Right kidney (tissue), 1 donor: ENCODE results near the gene INTS2.
"Not testable (repeated sequence)": the region's sequence is repeated elsewhere in the genome, so short reads cannot be mapped to it uniquely, and the experiment has no call there.

ENCODE experiments used
- DNase-seq: peaks from one replicate; pipeline ENCODE4 v3.0.0-alpha.2; 2016

INTS2 gene

DNA sequence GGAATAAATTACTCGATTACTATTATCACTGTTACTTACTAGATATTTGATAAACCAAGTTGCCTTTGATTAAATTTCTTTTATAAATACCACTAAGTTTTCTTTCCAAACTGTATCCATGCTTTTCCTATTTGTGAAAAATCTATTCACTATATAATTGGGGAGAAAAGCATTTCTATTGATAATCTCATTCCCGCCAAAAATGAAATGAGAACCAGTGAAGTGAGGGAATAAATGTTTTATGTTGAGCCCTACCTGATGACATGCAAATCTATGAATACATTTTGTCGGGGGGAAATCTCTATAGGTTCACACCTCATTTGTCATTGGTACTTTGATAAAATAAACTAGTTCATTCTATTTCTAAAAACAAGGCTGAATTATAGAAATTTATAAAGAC lies 80.1 kb downstream of the INTS2 start:
- DNase-seq = no peak

DNA sequence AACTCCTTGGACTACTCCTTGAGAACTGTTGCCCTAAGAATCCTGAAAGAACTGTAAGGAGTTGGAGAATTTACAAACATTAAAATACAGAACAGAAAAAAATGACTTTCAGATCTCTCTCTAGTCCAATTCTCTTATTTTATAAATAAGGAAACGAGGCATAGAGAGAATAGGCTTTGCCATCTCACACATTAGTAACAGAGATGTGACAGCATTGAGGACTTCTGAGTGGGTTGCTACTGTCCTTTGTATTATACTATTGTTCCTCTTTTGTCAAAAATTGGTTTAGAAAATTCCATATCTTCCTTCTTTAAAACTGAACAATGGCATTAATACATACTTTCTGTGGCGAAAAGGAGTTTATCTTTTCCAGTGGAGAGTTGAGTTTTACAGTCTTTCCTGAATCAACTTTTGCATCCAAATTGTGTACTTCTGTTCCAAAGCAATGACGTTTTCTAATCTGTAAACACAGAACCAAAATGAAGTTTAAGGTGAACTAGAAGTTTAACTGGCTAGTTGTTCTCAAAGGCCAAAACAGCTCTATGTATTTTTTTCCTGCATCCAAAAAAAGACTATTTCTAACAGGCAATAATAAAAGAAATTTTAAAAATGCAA lies 80.9 kb downstream of the INTS2 start:
- DNase-seq = no peak

DNA sequence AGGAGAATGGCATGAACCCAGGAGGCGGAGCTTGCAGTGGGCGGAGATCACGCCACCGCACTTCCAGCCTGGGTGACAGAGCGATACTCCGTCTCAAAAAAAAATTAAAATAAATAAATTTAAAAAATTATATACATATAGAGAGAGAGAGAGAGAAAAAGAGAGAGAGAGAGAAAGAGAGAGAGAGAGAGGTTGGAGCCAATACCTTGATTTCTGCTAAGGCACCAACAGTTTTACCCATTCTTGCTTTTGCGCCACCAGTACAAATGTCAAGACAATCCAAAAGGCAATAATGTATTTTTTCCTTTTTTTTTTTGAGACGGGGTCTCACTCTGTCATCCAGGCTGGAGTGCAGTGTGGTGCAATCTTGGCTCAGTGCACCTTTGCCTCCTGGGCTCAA lies 81.7 kb downstream of the INTS2 start:
- DNase-seq = no peak

DNA sequence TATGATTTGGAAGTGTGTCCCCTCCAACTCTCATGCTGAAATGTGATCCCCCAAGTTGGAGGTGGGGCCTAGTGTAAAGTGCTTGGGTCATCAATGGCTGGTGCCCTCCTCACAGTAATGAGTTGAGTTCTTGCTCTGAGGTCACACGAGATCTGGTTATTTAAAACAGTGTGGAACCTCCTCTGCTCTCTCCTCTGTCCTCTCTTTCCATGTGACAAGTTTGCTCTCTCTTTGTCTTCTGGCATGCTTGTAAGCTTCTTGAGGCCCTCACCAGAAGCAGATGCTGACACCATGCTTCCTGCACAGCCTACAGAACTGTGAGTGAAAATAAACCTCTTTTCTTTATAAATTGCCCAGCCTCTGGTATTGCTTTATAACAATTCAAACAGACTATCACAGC lies 84.3 kb downstream of the INTS2 start:
- no peak for DNase-seq

DNA sequence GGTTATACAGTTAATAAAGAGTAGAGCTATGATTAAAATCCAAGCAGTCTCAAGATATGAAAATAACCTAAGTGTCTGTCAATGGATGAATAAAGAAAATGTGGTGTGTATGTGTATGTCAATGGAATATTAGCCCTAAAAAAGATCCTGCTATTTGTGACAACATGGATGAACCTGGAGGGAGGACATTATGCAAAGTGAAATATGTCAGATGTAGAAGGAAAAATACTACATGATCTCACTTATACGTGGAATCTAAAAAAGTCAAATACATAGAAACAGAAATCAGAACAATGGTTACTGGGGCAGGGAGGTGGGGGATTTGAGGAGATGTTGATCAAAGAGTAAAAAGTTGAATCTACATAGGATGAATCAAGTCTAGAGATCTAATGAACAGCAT lies 84.9 kb downstream of the INTS2 start:
- no peak for DNase-seq

DNA sequence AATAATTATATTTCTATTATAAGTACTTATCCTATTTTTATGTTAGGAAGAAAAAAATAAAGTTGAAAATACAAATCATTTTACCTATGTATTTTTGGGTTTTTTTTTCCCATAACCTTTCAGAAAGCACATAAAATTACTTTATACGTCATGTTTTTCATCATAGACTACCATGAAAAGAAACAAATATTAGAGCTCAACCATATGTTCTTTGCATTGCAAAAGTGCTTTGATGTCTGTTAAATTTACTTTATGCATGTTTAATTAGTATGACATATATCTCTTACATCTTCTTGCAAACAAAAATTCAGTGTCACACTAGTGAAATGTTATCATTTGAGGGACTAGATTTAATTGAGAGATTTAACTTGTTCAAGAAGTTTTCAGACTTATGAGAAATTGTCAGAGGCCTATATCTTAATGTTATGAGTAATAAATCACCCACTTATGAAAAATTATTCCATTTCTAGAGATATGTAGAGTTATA lies 88.4 kb downstream of the INTS2 start:
- no peak for DNase-seq

DNA sequence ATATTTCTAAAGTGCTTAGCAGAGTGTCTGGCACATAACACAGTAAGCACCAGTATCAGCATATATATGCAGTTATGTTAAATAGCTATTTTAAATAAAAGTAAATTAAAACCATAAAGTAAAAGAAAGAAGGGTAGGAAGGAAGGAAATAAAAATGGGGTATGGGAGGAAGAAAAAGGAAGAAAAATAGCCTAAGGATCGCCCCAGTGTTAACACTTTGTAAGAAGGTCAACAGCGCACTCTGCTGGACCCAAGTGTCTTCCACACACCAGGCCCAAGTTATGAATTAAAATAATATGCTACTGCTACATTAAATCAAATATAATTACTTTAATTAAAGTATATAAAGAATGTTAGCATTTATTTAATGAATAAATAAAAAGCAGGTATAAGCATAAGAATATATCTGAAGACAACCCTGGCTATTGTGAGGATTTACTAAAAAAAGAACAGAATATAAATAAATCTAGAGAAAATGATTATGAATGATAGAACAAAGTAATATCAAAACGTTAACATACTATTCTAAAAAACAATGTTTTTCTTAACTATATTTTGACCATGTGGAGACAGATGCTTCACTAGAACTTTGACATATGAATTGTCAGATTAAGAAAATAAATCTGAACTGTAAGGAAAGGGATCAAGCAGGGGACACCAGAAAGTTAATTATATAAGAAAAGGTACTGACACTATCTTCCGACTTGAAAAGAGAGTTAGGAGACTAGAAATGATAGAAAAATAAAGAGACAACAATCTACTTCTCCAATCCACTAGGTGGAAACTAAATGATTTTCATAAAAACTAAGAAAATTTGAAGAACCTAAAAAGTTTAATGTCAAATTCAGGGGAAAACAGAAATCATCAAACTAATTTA lies 90.4 kb downstream of the INTS2 start:
- DNase-seq = no peak

DNA sequence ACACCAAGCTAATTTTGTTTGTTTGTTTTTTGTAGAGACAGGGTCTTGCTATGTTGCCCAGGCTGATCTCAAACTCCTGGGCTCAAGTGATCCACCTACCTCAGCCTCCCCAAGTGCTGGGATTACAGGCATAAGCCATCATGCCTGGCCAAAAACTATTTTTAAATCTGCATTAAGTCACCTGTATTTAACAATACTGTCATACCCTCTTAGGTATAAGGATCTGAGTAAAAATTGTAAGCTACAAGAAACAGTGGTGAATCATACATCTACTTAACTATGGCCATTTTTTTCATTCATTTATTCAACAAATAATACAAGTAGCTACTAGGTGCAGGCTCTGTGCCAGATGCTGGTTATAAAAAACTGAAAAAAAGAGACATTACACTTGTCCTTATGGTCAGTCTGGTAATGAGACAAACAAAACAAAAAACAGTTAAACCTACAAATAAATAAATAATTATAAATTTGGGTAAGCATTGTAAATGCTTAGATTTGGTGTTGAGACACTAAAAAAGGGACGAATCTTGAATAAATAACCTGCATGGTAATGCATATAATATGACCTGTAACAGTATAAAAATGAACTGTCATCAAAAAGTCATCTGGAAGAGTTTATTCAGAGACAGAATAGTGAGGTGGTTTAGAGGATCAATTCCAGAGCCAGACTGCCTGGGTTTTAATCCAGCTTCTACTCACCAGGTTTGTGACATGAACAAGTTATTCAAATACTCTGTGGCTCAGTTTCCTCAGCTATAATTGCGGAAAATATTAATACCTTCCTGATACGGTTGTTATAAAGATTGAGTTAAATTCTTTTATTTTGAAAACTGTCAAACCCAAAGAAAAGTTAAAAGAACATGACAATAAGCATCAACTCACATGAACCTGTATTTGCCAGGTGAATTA lies 91.3 kb downstream of the INTS2 start:
- DNase-seq = no peak

DNA sequence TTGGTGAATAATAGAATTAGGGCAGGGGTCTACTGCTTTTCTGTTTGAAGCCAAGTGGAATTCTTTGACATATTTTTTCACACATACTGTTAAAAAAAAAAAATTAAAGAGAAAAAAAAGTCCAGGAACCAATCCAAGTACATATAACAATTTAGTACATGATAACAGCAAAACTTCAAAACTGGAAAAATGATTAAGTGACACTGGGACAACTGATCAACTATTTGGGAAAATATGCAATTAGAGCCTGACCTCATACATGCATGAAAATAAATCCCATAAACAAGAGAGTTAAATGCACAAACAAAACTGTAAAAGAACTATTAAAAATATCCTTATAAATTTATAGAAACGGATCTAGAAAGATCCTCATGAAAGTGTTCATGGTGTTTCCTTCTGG lies 92.2 kb downstream of the INTS2 start:
- DNase-seq = no peak

DNA sequence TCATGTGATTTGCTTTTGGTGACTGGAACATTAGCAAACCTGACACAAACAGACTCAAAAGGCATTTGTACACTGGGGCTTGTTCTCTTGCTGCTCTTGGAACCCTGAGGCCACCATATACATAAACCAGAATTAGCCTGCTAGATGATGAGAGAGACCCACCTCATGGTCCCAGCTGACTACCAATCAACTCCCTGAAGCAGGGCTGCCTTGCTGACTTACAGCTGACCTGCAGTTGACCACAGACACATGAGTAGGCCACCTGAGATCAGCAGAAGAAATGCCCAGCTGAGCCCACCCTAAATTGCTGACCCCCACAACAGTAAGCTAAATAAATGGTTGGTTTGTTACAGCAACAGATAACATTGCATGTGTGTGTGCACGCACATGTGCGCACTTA lies 93.2 kb downstream of the INTS2 start:
- DNase-seq = no peak

DNA sequence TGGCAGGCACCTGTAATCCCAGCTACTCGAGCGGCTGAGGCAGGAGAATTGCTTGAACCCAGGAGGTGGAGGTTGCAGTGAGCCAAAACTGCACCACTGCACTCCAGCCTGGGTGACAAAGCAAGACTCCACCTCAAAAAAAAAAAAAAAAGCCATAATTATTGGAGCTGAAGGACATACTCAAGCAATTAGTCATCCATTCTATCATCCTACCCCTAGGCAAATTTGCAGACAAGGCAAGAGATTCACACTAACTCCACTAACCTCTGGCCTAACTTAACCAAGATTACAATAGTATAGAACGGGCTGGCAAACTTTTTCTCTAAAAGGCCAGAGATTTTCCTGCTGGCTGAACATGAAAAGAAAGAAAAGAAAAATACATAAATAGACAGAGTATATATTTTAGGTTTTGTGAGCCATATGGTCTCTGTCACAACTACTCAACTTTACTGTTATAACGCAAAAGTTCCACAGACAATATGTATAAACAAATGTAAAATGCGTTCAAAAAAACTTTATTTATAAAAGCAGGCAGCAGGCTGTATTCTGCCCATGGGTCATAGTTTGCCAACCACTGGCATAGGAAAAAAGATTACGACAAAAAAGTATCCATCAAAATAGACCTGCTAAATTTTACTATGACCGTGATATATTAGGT lies 94.1 kb downstream of the INTS2 start:
- DNase-seq = no peak

DNA sequence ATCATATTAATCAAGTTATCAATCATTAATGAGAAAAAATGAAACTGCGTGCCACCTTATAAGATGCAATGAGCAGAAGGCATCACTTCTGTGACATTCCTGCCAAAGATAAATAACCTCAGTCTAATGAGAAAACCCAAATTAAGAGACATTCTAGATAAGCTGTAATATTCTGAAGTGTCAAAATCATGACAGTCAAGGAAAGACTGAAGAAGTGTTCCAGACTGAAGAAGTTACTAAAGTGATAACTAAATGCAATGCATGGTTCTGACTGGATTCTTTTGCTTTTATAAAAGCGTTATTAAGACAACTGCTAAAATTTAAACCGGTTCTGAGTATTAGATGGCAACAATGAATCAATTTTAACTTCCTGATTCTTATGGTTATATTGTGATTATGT lies 95.3 kb downstream of the INTS2 start:
- DNase-seq = no peak

DNA sequence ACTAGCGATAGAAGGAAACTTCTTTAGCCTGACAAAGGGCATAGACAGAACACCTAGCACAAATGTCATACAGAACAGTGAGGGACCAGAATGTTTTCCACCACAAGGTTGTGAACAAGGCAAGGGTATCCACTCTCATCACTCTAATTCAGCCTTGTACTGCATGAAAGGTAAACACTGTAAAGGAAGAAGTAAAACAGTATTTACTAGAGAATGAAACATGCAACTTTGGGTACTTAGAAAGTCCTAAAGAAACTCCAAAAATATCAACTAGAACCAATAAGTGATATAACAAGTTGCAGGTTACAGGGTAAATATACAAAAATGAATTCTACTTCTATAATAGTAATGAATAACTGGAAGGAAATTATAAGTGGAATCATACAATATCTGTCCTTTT lies 96.7 kb downstream of the INTS2 start:
- DNase-seq = no peak

DNA sequence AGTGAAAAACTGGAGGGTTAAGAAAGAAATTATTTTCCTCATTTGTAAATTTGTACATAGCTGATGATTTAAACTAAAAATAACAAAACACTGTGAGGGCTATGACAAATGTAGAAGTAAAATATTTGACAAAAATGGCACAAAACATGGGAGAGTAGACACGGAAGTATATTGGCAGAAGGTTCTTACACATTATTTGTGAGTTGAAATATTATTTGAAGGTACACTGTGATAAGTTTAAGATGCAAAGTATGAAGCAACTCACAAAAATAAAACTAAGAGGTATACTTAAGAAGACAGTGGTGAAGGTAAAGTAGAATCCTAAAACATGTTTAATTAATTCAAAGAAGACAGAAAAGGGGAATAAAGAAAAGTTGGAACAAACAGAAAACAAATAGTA lies 99.1 kb downstream of the INTS2 start:
- DNase-seq = no peak

DNA sequence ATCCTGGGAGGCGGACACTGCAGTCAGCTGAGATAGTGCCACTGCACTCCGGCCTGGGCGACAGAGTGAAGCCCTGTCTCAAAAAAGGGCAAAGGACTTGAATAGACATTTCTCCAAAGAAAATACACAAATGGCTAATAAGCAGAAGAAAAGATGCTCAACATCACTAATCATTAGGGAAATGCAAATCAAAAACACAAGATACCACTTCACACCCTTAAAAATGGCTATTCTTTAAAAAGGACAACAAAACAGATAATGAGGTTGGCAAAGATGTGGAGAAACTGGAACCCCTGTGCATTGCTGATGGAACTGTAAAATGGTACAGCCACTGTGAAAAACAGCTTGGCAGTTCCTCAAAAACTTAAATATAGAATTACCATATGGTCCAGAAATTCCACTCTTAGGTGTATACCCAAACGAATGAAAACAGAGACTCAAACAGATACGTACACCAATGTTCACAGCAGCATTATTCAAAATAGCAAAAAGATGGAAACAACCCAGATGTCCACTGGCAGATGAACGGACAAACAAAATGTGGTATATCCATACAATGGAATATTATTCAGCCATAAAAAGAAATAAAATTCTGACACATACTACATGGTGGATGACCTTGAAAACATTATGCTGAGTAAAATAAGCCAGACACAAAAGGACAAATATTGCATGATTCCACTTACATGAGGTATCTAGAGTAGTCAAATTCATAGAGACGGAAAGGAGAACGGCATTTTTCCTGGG lies 100.0 kb downstream of the INTS2 start:
- no peak for DNase-seq

DNA sequence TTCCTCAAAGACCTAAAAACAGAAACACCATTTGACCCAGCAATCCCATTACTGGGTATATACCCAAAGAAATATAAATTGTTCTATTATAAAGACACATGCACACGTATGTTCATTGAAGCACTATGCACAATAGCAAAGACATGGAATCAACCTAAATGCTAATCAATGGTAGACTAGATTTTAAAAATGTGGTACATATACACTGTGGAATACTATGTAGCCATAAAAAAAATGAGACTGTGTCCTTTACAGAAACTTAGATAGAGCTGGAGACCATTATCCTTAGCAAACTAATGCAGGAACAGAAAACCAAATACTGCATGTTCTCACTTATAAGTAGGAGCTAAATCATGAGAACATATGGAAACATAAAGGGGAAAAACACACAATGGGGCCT lies 100.9 kb downstream of the INTS2 start:
- not testable (repeated sequence) for DNase-seq

DNA sequence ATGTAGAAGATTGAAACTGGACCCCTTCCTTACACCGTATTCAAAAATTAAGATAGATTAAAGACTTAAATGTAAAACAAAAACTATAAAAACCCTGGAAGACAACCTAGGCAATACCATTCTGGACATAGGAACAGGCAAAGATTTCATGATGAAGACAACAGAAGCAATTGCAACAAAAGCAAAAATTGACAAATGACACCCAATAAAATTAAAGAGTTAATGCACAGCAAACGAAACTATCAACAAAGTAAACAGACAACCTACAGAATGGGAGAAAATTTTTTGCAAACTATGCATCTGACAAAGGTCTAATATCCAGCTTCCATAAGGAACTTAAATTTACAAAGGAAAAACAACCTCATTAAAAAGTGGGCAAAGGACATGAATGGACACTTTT lies 101.6 kb downstream of the INTS2 start:
- not testable (repeated sequence) for DNase-seq

DNA sequence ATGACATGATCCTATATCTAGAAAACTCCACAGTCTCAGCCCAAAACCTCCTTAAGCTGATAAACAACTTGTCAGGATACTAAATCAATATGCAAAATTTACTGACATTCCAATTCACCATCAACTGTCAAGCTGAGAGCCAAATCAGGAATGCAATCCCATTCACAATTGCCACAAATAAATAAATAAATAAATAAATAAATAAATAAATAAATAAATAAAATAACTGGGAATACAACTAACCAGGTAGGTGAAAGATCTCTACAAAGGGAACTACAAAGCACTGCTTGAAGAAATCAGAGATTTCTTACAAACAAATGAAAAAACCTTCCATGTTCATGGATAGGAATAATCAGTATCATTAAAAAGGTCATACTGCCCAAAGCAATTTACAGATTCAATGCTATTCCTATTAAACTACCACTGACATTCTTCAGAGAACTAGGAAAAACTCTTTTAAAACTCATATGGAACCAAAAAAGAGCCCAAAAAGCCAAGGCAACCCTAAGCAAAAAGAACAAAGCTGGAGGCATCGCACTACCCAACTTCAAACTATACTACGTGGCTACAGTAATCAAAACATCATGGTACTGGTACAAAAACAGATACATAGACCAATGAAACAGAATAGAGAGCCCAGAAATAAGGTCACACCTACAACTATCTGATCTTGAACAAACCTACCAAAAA lies 102.2 kb downstream of the INTS2 start:
- no peak for DNase-seq

DNA sequence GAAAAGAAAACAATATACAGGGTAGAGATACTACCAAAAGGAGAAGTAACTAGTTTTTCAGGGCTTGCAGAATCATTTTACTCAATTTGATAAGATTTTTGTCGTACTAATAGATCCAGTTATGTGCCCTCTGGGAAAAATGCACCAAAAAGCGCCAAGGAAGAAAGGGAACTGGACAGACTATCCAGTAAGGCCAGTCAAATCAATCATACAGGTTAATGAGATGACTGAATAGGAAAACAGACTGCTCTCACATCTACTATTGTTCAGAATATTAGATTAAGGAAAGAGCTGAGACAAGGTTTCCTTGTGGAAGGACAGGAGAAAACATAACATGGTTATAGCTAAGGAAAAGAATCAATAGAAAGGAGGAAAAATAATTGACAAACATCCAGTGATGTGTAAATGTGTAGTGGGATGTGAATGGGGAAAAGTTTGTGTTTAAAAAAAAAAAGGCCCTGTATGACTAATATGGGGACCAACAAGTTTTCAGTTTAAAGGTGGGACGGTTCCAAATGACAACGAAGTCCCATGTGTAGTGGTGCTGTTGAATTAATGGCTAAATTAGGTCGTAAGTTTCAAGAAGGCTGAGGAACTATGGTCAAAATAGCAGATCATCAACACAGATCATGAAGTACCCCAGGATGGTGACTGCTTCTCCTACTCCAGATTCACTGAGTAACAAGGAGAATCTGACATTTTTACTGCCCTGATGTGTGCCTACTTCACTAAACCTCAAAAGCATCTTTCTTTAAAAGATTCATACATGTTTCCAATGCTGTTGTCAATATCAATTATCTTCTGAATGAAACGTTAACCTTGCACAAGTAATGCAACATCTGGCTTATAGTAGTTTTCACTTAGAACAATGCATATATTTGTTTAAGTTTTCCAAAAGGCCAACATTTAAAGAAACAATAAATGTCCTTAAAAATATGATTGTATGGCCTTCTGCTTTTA lies 105.2 kb downstream of the INTS2 start:
- no peak for DNase-seq

DNA sequence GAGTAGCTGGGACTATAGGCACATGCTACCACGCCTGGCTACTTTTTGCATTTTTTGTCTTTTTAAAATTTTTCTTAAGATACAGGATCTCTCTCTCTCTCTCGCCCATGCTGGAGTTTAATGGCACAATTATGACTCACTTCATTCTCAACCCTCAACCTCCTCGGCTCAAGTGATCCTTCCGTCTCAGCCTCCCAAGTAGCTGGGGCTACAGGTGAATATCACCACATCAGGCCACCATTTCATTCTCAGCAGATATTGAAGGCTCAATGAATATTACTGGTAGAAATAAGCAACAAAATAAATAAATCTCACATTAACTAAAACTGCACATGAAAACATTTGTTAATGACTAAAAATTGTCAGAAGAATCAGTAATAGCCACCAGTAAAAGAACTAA lies 106.1 kb downstream of the INTS2 start:
- no peak for DNase-seq
